Activated CD8-positive, alpha-beta memory T cell treated with anti-CD3 and anti-CD28 coated beads, Interleukin-2, amount 50 U/mL, for 48 hours (primary cell): Measurements from ENCODE around the gene STPG3.
A peak's percentile ranks its signal among the peaks of the same experiment; 100 is the strongest.

Experiments
- DNase-seq: peaks from one replicate; pipeline ENCODE4 v3.0.0-alpha.2; 2020

The STPG3 gene

GRCh38 chr9:137281345-137282116 is 30.4 kb downstream of the STPG3 start:
- DNase-seq: no peak

- DNase-seq: no peak
Observed at GRCh38 chr9:137286975-137287383, 35.9 kb downstream of the STPG3 start.

DNA sequence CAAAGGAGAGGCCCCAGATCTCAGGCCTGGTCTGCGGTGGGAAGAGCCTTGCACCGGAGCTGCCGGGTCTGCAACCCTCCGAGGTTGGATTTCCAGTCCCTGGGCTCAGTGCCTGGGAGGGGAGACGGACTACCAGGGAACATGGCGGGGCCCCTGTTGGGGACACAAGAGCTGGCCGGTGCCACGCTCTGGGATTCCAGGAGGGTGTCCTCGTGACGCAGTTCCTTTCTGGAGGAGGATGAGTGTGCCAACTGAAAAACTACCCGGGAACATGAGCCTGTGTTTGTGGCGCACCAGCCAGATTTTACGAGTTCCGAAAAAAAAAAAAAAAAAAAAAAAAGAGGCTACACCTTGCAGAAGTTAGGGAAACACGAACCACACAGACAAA is 42.0 kb downstream of the STPG3 start:
- no peak for DNase-seq

- DNase-seq: no peak
Observed at GRCh38 chr9:137293482-137294090, 42.5 kb downstream of the STPG3 start.

- no peak for DNase-seq
Observed at GRCh38 chr9:137294091-137294680, 43.1 kb downstream of the STPG3 start.

DNA sequence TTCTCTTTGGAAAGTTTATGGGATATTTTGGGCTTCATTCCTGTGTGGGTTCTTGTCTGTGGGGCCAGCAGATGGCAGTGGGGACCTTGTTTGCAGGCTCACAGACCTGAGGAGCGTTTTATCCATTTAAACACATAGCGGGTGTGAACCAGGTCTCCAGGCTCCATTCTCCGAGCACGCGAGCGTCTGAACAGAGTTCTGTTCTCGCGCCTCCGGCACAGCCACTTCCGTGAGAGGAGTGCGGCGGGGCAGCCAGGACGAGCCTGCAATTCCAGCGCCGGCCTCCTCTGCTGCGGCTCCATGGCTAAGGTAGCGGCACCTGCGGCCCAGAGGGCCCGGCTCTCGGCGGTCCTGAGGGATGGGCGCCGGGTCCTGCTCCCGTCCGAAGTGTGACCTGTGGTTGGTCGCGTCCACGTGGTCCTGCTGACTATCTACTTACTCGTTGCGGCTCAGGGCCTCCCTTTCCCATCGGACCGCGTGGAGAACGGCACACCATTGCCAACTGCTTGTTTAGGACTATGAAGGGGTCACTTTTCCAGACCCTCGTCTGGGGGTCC is 43.7 kb downstream of the STPG3 start:
- DNase-seq: peak; percentile 65

GRCh38 chr9:137295238-137295811 is 44.2 kb downstream of the STPG3 start:
- peak; percentile 84 for DNase-seq

- DNase-seq: no peak
Observed at GRCh38 chr9:137295849-137296669, 45.0 kb downstream of the STPG3 start.

DNA sequence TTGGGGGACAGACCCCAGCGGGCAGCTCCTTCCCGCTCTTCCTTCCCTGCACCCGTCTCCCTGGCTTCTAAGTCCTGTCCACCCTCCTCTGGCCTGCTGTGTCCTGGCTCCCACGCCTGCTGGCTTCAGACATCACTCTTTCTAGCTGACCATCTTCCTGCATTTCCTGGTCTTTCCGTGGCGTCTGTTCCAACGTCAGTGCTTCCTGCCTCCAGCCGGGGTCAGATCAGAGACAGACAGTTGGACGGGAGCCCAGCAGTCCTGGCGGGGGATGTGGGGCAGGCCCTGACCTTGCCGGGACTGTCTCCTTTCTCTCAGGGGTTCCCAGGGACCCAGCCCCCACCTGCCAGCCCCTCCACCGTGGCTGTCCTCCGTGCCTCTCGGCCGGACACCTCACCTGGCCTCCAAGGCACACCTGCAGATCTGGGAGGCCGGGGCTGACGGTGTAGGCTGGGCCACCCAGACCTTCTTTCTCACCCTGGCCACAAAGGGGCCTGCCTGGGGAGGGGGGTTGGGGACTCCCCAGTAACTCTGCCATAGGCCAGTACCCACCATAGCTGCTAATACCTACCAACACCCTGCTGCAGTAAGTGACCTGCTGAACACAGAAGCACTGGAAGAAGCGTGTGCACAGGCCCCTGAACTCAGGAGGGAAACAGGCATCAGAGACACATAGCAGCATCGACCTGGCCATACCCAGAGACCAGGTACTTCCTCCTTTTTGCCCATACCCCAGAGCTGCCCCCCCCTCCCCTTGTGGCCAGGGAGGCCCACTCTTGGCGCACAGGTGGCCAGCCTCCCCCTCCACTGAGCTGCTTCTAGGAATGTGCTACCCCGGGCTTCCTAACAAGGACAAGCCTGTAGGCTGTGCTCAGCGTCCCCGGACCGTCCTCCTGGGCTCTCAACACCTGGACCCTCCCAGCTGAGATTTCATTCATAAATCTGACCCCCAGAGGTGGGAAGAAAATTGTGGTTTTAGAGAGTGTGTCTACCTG is 45.9 kb downstream of the STPG3 start:
- DNase-seq: no peak

- no peak for DNase-seq
Observed at GRCh38 chr9:137297966-137298365, 46.9 kb downstream of the STPG3 start.

DNA sequence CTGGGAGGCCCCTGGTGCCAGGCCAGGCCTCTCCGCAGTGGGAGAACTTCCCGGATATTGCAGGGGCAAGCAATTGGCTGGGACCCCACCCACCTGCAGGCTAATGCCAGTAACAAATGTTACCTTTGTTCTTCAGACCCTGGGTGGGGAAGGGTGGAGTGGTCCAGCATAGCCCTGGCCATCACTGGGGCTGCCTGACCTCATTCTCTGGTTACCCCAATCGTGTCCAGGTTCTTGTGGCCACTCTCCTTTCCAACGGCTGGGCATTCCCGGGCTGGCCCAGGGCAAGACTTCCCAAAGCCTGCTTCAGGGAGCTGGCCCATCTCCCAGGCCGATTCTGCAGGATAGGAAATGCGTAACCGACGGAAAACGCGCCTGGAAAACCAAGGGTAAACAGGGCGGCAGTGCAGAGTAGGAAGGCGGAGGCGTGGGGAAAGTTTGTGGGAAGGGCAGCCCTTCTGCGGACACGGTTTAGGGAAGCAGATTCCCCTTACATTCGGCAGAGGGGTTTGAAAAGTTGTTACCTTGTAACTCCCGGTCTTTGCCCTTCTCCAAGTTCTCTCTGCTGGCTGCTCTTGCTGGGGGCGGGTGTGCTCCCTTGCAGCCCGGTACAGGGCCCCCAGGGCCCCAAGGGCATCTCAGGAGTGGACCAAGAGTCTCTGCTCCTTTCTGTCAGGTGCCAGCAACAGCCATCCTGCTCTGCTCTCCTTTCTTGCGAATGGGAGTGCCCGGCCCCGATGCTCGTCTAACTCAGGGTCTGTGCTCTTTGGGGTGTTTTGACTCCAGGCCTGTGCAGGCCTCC is 47.5 kb downstream of the STPG3 start:
- DNase-seq: no peak

GRCh38 chr9:137299203-137299565 is 48.1 kb downstream of the STPG3 start:
- DNase-seq: no peak

GRCh38 chr9:137299938-137300337 is 48.9 kb downstream of the STPG3 start:
- no peak for DNase-seq

- DNase-seq: no peak
Observed at GRCh38 chr9:137300567-137301080, 49.5 kb downstream of the STPG3 start.

GRCh38 chr9:137301081-137301947 is 50.2 kb downstream of the STPG3 start:
- peak; percentile 63 for DNase-seq

- DNase-seq: peak; percentile 98
Observed at GRCh38 chr9:137302118-137302448, 51.0 kb downstream of the STPG3 start, which contains the start of gene NRARP. TSS of gene NRARP (minus strand) at chr9:137302271. CDS start at chr9:137301928, 343 bp downstream.

DNA sequence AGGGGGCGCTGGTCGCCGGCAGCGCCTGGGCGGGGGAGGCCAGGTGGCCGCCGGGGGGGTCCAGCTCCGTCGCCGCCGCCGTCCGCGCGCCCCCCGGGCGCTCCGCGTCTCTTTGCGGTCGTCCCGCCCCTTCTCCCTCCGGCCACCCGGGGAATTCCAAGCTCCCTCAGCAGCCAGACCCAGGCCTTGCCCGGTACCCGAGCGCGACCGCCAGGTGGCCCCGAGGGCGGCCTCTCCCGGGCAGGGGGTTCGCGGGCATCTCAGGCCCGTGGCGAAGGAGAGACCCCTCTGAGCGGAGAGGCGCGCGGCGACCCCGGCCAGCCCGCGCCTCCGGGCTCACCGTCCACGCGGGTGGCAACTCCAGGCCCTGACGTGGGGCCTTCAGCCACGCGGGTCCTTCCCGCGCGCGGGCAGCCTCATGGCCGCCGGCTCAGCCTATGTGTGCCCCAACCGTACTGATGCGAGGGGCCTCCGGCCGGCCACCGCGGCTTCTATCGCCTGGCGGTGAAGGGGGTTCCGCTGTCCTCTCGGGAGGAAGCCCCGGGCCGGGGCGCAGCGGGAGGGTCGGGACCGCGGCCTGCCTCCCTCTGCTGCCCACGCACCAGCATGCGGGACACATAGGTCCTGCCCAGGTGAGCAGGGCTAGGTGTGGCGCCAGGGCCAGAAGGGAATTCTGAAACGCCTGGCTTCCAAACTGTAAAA is 51.5 kb downstream of the STPG3 start:
- no peak for DNase-seq
